Suppressor macrophage (primary cell): Measurements from ENCODE around the gene PHACTR3.

Experiments
- DNase-seq, 4 experiments: peaks; one replicate each; pipeline ENCODE4 v3.0.0-alpha.2; 2020 to 2022

The PHACTR3 gene

DNA sequence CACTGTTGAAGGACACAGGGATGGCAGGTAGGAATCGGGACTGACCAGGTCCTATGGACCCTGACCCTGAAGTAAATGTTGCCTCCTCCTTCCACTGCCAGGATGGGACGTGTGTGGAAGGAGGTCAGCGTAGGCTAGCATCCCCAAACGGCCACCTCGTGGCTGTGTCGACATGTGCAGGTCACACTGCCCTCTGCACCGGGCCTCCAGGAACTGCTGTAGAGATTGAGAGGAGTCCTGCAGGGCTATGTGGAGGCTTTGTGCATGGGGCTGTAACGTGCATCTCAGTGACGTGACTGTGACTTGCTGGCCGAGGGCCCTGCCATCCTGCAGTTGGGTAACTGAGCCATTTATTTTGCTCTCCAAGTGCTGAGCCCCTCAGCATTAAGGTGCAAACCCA, 149.5 kb downstream of the PHACTR3 start:
- no peak for DNase-seq

- DNase-seq: no peak
Measured at GRCh38 chr20:59754551-59754950, 150.2 kb downstream of the PHACTR3 start.

GRCh38 chr20:59756241-59756640, 151.9 kb downstream of the PHACTR3 start:
- no peak for DNase-seq

- no peak for DNase-seq
Measured at GRCh38 chr20:59764037-59764436, 159.7 kb downstream of the PHACTR3 start.

DNA sequence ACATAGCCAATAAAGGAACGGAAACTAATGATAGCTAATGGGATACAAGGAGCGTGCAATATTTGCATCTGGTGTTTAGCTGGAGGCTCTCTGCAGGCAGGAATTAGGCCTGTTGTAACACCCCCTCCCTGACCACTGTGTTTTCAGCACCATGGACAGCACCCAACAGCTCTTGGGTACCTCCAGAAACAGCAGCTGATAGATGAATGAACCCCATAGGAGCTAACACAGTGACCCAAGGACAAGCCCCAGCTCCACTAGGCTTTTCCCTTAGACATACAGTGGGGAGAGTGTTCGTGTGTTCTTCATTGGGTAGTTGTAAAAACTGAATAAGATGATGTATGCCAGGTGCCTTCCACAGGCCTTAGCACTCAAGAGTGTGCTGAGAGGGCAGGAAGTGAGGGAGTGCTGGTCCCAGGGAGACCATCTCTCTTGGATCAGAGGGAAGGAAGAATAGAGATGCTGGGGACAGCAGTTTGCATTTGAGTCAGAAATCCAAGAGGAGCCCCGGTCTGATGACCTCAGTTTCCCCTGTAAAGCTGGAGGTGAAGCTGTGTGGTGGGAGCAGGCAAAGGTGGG, 161.3 kb downstream of the PHACTR3 start:
- peak; percentile 17 to 55 (median 40) for DNase-seq

- DNase-seq: no peak
Measured at GRCh38 chr20:59767656-59768055, 163.3 kb downstream of the PHACTR3 start.

DNA sequence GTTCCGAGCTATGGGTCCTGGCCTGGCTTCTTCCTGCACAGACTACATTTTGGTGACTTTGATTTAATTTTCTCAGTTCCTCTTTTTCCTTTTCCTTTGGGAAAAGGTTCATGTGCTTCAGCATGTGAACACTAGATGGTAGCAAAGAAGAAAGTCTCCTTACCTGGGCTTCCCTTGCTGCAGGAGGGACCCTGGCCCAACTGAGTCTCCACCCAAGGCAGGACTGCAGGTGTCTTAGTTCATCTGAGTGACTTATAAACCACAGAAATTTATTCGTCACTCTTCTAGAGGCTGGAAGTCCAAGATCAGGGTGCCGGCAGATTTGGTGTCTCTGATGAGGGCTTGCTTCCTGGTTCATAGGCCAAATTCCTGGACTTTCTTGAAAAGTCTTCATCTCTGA, 165.9 kb downstream of the PHACTR3 start:
- peak in 1 of 4 experiments; percentile 15 for DNase-seq

DNA sequence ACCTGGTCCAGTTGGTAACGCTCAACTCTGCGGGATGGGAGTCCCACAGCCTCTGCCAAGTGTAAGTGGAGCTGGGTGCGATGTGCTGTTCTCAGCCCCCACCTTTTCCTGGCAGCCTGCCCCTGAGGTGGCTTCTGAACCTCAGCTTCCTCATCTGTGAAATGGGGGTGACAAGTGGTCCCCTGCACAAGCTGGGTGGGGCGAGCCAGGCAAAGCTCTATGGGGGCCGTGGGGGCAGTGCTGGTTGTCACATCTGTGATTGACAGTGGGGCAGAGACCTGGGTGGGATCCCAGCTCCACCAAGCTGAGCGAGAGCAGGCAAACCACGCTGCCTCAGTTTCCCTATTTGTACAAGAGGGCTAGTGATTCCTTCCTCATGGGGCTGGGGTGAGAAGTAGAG, 166.5 kb downstream of the PHACTR3 start:
- no peak for DNase-seq

DNA sequence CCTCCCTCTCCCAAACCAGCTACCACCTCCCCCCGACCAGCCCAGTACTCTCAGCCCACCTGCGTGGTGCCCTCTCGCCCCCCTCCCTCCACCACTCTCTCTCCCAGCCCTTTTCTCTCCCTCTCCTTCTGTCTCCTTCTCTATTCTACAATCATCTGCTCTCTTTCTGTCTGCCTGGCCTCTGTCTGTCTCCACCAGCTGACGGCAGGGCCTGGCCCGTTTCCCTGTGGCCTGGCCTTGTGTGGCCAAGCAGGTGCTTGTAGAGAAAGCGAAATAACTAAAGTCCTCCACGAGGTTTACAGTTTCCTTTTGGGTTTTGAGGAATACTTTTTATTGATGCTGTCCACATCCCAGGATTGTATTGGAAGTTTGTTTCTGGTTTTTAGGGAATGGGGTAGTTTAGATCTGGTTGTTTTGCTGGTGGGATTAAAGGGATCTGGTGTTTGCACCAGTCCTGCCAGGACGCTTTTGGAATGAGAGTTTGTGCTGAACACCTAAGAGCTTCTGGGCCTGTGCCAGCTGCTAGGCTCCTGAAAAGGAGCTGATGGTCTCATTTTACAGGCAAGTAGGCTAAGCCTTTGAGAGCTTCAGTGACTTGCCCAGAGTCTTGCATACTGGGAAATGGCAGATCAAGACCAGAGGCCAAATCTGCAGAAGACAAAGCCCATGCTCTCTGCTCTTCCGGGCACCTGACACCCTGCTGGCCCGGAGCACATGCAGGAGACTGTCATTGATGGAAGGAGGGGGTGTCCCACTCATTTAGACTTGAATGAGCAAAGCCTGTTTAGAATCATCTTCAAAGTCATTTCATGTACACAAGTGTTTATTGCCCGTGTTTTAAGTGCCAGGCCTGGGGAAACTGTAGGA, 167.4 kb downstream of the PHACTR3 start:
- DNase-seq: no peak

GRCh38 chr20:59772373-59772705, 168.0 kb downstream of the PHACTR3 start:
- DNase-seq: no peak

- DNase-seq: no peak
Measured at GRCh38 chr20:59772931-59773913, 168.9 kb downstream of the PHACTR3 start.

DNA sequence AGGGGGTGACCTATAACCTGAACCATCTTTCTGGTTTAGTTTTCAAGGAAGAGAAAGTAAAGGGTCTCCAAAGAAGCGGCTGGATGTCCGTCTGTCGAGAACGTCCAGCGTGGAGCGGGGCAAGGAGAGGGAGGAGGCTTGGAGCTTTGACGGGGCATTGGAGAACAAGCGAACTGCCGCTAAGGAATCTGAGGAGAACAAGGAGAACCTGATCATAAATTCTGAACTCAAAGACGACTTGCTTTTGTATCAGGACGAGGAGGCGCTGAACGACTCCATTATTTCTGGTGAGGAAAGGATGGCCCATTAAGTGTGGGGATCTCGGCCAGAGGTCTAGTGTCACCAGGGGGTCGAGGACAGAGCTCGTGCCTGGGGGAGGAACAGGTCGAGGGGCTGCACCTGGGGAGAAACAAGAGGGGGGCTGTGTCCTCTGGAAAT, 169.9 kb downstream of the PHACTR3 start:
- DNase-seq: no peak

DNA sequence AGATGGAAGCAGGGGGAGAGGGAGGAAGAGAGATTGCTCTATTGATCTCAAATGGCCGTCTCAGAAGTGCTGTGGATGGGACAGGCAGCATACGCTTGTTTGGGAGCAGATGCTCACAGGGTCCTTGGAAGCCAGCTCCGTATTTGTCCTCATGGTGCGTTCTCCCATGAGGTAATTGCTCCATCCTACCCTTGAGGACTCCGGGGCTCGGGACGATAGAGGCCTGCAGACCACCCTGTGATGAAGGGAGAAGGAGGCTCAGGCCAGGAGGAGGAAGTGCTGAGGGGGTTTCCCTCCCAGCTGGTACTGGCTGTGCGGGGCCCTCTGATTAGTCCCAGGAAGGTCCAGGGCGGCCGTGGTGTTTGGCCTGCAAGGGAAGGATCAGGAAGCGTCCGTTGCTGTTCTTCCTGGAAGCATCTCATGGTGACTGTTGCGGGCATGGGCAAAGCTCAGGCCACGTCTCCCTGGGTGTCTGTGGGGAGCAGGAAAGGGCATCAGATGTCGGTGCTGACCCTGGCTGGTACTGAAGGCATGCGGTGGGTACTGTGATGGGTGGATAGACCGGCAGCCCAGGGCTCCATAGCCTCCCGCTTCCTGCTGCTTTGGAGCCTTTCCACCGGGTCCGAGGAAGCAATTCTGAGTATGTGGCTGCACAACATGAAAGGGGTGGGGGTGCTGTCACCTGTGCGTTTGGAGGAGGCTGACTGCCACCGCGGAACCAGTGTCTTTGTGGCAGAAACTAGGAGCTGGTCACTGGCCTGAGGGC, 170.8 kb downstream of the PHACTR3 start:
- no peak for DNase-seq

DNA sequence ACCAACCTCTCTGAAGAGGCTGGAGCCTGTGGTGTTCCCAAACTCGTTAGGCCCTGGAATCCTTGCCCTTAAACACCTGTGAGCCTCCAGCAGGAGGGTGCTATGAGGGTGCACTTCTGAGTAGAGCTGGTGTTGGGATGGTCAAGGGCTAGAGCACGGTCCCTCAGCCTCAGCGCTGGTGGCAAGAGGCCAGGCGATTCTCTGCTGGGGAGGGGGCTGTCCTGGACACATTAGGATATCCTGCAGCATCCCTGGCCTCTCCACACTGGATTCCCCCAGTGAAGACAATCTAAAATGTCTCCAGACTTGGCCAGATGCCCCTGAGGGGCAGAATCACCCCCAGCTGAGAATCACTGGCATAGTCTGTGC, 171.3 kb downstream of the PHACTR3 start:
- DNase-seq: no peak

- DNase-seq: no peak
Measured at GRCh38 chr20:59776059-59776603, 171.8 kb downstream of the PHACTR3 start.

- no peak for DNase-seq
Measured at GRCh38 chr20:59776626-59777330, 172.4 kb downstream of the PHACTR3 start.

DNA sequence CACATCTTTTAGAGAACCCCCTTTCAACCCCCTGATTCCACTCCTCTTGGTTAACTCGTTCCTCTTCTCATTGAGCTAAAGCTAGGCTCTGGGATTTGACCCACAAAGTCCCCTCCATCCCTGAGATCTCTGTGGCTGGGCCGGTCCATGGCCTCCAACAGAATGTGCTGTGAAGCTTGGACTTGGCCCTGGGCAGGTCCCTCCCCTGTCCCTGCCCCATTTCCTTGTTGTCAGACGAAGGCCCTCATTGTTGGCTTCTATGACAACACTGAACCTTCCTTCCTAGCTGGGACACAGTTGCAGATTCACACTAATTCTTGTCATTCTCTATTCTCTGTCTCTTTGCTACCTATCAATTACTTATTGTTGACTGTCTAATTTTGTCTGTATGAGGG, 173.0 kb downstream of the PHACTR3 start:
- no peak for DNase-seq

- DNase-seq: no peak
Measured at GRCh38 chr20:59777814-59778575, 173.7 kb downstream of the PHACTR3 start.

DNA sequence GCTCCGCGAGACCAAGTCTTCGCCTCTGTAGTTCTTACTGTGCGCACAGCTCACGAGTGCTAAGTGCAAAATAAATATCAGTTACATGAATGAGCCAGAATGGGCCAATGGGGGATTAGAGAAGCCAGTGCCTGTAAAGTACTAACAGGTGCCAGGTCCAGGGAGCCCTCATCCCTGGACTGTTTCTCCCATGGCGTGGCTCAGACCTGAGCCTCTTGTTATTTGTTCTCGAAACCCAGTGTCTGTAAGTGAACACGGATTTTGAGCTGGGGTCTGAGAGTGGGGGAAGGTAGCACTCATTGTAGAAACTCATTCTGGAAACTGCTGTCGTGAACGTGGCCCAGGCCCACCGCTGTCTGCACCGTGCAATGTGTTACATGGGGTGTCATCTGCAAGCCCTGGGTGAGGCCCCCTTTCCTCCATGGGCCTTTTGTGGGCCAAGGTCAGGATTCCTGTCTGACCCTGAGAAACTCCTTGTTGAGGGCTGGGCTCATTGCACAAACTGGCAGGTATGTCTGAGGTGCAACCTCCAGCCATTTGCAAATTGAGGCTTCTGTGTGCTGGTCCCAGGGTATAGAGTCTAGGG, 174.4 kb downstream of the PHACTR3 start:
- DNase-seq: no peak

DNA sequence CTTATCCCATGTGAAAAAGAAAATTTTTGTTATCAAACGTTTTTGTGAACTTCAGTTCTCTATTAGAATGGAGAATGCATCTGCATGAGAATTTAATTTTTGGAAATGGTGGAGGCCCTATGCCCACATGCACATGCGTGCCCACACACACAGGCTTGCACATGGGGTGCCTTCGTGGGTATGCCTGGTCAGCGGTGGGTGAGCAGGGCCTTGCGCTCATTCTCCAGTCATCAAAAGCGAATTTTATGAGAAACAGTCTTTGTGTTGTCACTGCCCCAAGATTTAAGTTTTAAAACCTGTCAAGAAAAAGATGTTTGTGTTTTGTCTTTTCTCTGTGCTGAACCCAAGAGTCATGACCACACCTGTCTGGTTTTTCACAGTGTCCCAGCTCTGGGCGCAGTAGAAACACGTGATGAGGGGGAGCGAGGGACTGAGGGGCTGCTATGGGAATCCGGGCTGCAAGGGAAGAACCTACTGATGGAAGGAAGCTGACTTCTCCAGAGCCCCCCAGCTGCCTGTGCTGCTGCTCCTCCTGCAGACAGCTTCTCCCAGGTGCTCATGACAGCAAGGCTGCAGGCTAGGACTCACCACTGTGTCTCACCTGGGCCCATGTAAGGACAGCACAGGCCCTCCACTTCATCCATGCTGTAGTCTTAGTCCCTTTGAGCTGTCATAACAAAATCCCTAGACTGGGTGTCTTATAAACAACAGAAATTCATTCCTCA, 175.5 kb downstream of the PHACTR3 start:
- DNase-seq: no peak
